Thymus (tissue), 14 donors: ENCODE data around the gene PARD6A. TPM values are rescaled to one million over a fixed set of nuclear protein-coding genes. Genes with fewer than 3 reads are reported as not detected.
A peak's percentile ranks its signal among the peaks of the same experiment; 100 is the strongest.

ENCODE experiments used
- DNase-seq, 9 donors: peaks; one replicate each; pipeline ENCODE4 v3.0.0-alpha.2; 2013; ENCODE audit warnings: low spot score in 9 of 9, low read depth in 6 of 9, missing footprints in 1 of 9
- H3K27ac ChIP-seq, 2 donors: one replicate each; pipeline ENCODE4 v1.5.1; 2013; ENCODE audit warnings: control low read depth in 1 of 2, low read depth in 1 of 2, low read length in 1 of 2, mild to moderate bottlenecking in 1 of 2, moderate library complexity in 1 of 2
- H3K27me3 ChIP-seq, 2 donors: one replicate each; pipeline ENCODE4 v1.5.1; 2013; ENCODE audit warnings: low read length in 1 of 2; ENCODE audit not compliant: control insufficient read depth in 2 of 2, insufficient read depth in 1 of 2
- H3K36me3 ChIP-seq, 2 donors: one replicate each; pipeline ENCODE4 v1.5.1; 2013; ENCODE audit warnings: low read length in 1 of 2, mild to moderate bottlenecking in 1 of 2, moderate library complexity in 1 of 2; ENCODE audit not compliant: control insufficient read depth in 2 of 2, insufficient read depth in 2 of 2
- H3K4me1 ChIP-seq, 2 donors: one replicate each; pipeline ENCODE4 v1.5.1; 2013; ENCODE audit warnings: low read length in 2 of 2; ENCODE audit not compliant: control insufficient read depth in 2 of 2, insufficient read depth in 2 of 2
- H3K4me3 ChIP-seq, 2 donors: one replicate each; pipeline ENCODE4 v1.5.1; 2013; ENCODE audit warnings: low read length in 2 of 2, control low read depth in 1 of 2, mild to moderate bottlenecking in 1 of 2
- H3K9me3 ChIP-seq, 2 donors: one replicate each; pipeline ENCODE4 v1.5.1; 2013; ENCODE audit warnings: low read length in 1 of 2, mild to moderate bottlenecking in 1 of 2; ENCODE audit not compliant: control insufficient read depth in 2 of 2, insufficient read depth in 1 of 2
- WGBS: extraction: QIAGEN DNeasy Blood & Tissue Kit; methylation state at CpG from one replicate; pipeline ENCODE4 v1.1.7; 2013; 5-methylcytosine and 5-hydroxymethylcytosine counted together
- long read RNA-seq, 10 donors: transcript quantifications; one replicate each; lab custom pipeline, GENCODE V29; 2026
- polyA plus RNA-seq: library from polyadenylated mRNA; stranded (reverse); fragments of 200-250 nt; gene quantifications from one replicate; pipeline ENCODE4 v1.2.3, GENCODE V29; 2013
- total RNA-seq: library from RNA; stranded (reverse); fragments of 120-200 nt; gene quantifications from one replicate; pipeline ENCODE4 v1.2.4, GENCODE V29; 2013
- donor health status: healthy.

The PARD6A gene, protein sequence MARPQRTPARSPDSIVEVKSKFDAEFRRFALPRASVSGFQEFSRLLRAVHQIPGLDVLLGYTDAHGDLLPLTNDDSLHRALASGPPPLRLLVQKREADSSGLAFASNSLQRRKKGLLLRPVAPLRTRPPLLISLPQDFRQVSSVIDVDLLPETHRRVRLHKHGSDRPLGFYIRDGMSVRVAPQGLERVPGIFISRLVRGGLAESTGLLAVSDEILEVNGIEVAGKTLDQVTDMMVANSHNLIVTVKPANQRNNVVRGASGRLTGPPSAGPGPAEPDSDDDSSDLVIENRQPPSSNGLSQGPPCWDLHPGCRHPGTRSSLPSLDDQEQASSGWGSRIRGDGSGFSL
- 4.6 TPM for total RNA-seq
- polyA plus RNA-seq = 5.9 TPM
- long read RNA-seq, donor 1 = 0 reads
- long read RNA-seq, donor 2 = 0 reads
- long read RNA-seq, donor 3, partial matches to known transcripts = 0 of 1 reads
- long read RNA-seq, donor 3, other reads (novel, unspliced or antisense) = 0 of 1 reads
- long read RNA-seq, donor 4, partial matches to known transcripts = 0 of 1 reads
- long read RNA-seq, donor 4, other reads (novel, unspliced or antisense) = 0 of 1 reads
- long read RNA-seq, donor 5, partial matches to known transcripts = 0 of 1 reads
- long read RNA-seq, donor 5, other reads (novel, unspliced or antisense) = 0 of 1 reads
- long read RNA-seq, donor 6 = 0 reads
- long read RNA-seq, donor 7, transcript PARD6A-202 (3 exons, 1,260 nt) = major isoform, 6 of 6 reads
- long read RNA-seq, donor 7, partial matches to known transcripts = 0 of 6 reads
- long read RNA-seq, donor 7, other reads (novel, unspliced or antisense) = 0 of 6 reads
- long read RNA-seq, donor 8, partial matches to known transcripts = 0 of 1 reads
- long read RNA-seq, donor 8, other reads (novel, unspliced or antisense) = 0 of 1 reads
- long read RNA-seq, donor 9, partial matches to known transcripts = 0 of 3 reads
- long read RNA-seq, donor 9, other reads (novel, unspliced or antisense) = 0 of 3 reads
- long read RNA-seq, donor 10, partial matches to known transcripts = 0 of 4 reads
- long read RNA-seq, donor 10, other reads (novel, unspliced or antisense) = 0 of 4 reads

DNA sequence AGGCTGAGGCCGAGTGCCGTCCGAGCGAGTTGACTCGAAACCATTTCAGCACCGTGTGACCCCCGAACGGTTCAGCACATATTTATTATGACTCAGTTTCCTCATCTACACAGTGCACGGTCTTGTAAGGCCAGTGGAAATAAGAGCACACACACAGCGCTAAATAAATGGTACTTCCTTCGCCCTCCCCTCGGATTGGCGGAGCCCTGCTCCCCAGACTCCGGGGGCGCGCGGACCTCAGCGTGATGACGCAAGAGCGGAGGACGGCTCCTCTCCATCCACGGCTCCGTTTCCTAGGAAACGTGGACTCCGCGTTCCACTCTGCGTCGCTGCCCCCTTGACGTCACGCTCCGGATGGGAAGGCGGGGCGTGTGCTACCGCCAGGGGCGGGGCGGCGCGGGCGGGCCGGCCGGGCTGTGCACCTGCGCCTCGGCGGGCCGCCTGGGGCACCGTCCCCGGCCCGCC, at the start of gene PARD6A:
Gene PARD6A (plus strand): TSS at position 397 of the 465 bp plus-strand sequence. CDS start 79 bp downstream, outside the sequence.
- H3K27me3 ChIP-seq = peaks cover 0 to 4% of the 10 kb centered on the region in 2 donors
- H3K9me3 ChIP-seq = no peaks in the 10 kb centered on the region
- peak; percentile 85 to 98 (median 93) for DNase-seq
- peaks cover 39 to 45% of the 10 kb centered on the region in 2 donors for H3K36me3 ChIP-seq
- under 1% methylated on average over 48 of the region's 48 CpGs for WGBS
- peak within 1 kb of the TSS; percentile 97 to 99 for H3K27ac ChIP-seq
- H3K4me3 ChIP-seq = peak within 1 kb of the TSS; percentile 66 to 98
- peaks cover 15 to 29% of the 10 kb centered on the region in 2 donors for H3K4me1 ChIP-seq

GRCh38 chr16:67613808-67614207, 47.0 kb upstream of the PARD6A start:
- Histone ChIP-seq H3K9me3 (no peaks in the 10 kb centered on the region), H3K4me1 (no peaks in the 10 kb centered on the region), H3K27me3 (no peaks in the 10 kb centered on the region), H3K27ac (no peak overlapping the region), H3K36me3 (peaks cover 44 to 82% of the 10 kb centered on the region in 2 donors), H3K4me3 (no peak overlapping the region)
- WGBS = 98% methylated on average over 10 of the region's 10 CpGs
- DNase-seq = peak in 3 of 9 donors; percentile 8 to 12 (median 8)

- Histone ChIP-seq H3K27ac (no peak overlapping the region), H3K27me3 (no peaks in the 10 kb centered on the region), H3K4me3 (no peak overlapping the region), H3K9me3 (no peaks in the 10 kb centered on the region), H3K36me3 (peaks cover 91 to 92% of the 10 kb centered on the region in 2 donors), H3K4me1 (no peaks in the 10 kb centered on the region)
- 98% methylated on average over 14 of the region's 14 CpGs for WGBS
- DNase-seq = no peak
Observed at GRCh38 chr16:67628216-67628615, 32.5 kb upstream of the PARD6A start.

- DNase-seq = no peak
- WGBS = 95% methylated on average over 7 of the region's 7 CpGs
- no peaks in the 10 kb centered on the region for H3K27me3 ChIP-seq
- peaks cover 80 to 92% of the 10 kb centered on the region in 2 donors for H3K36me3 ChIP-seq
- no peak overlapping the region for H3K4me3 ChIP-seq
- H3K9me3 ChIP-seq = no peaks in the 10 kb centered on the region
- H3K4me1 ChIP-seq = no peaks in the 10 kb centered on the region
- no peak overlapping the region for H3K27ac ChIP-seq
Observed at GRCh38 chr16:67632415-67633172, 28.2 kb upstream of the PARD6A start.

GRCh38 chr16:67636713-67637112, 24.0 kb upstream of the PARD6A start:
- Histone ChIP-seq H3K27ac (no peak overlapping the region), H3K9me3 (no peaks in the 10 kb centered on the region), H3K4me3 (no peak overlapping the region), H3K4me1 (no peaks in the 10 kb centered on the region), H3K36me3 (peaks cover 71 to 78% of the 10 kb centered on the region in 2 donors), H3K27me3 (no peaks in the 10 kb centered on the region)
- DNase-seq = no peak
- WGBS = 96% methylated on average over 8 of the region's 8 CpGs

GRCh38 chr16:67637625-67638024, 23.1 kb upstream of the PARD6A start:
- no peak for DNase-seq
- H3K4me1 ChIP-seq = no peaks in the 10 kb centered on the region
- no peaks in the 10 kb centered on the region for H3K9me3 ChIP-seq
- no peaks in the 10 kb centered on the region for H3K27me3 ChIP-seq
- peaks cover 66 to 71% of the 10 kb centered on the region in 2 donors for H3K36me3 ChIP-seq
- H3K4me3 ChIP-seq = no peak overlapping the region
- no peak overlapping the region for H3K27ac ChIP-seq
- WGBS = 96% methylated on average over 12 of the region's 12 CpGs

DNA sequence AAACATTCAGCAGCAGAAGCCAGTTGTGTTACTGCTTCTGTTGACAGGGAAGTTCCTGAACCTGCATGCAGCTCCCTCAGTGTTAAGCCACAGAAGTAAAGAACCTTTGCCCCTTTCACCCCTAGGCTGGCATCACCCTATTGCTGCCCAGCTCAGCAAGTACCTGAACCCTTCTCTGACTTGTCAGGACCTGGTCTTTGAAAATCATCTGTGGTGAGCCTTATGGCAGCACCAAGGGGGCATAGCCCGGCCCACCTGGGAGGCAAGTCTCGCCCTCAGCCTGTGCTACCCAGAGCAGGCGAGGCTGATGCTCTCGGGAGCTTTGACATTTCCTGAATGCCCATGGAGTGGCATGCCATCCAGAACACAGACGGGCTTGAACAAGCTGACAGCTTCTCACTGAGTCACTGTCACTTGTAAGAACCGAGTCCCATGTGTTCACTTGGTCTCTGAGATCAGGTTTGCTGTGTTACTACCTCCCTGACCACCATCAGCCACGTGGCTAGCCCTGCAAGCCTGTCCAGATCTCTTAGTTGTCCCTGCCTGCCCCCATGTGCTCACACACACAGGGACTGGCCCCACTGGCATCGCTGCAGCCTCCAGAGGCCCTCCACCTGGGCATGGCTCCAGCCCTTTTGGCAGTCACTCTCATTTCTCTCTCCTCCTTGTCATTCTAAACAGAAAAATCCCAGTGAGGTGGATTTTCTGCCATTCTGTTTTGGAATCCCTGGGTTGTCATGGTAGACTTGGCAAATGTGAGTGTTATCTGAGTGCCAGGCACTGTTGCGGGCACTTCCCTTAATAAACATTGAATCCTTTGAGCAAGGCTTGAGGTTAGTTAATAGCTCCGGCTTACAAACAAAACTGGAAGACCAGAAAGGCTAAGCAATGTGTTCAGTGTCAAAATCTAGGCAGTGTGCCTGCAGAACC, 18.7 kb upstream of the PARD6A start:
- DNase-seq = no peak
- Histone ChIP-seq H3K9me3 (no peaks in the 10 kb centered on the region), H3K4me3 (no peak overlapping the region), H3K27me3 (peaks cover 0 to 4% of the 10 kb centered on the region in 2 donors), H3K4me1 (peaks cover 6 to 29% of the 10 kb centered on the region in 2 donors), H3K36me3 (peaks cover 41 to 43% of the 10 kb centered on the region in 2 donors), H3K27ac (no peak overlapping the region)
- 93% methylated on average over 10 of the region's 10 CpGs for WGBS
